Colonic mucosa (tissue), 4 donors: ENCODE data around the gene GAGE12F. TPM values are rescaled to one million over a fixed set of nuclear protein-coding genes. Genes with fewer than 3 reads are reported as not detected.

Source experiments
- DNase-seq: peaks from one replicate; pipeline ENCODE4 v3.0.0-alpha.2; 2020
- H3K27ac ChIP-seq: fragments of 200-600 bp; one replicate; pipeline ENCODE4 v1.8.0; 2021
- H3K27me3 ChIP-seq: fragments of 200-600 bp; one replicate; pipeline ENCODE4 v1.8.0; 2021
- H3K36me3 ChIP-seq: fragments of 200-600 bp; one replicate; pipeline ENCODE4 v1.8.0; 2021
- H3K4me1 ChIP-seq: fragments of 200-600 bp; one replicate; pipeline ENCODE4 v1.8.0; 2021; ENCODE audit warnings: mild to moderate bottlenecking
- H3K4me3 ChIP-seq: fragments of 200-600 bp; one replicate; pipeline ENCODE4 v1.8.0; 2021
- H3K9ac ChIP-seq, 2 donors: one replicate each; pipeline ENCODE4 v1.7.0; 2013; ENCODE audit warnings: control low read depth in 2 of 2, low read depth in 2 of 2, low read length in 2 of 2
- H3K9me3 ChIP-seq: fragments of 200-600 bp; one replicate; pipeline ENCODE4 v1.8.0; 2021
- CTCF ChIP-seq: fragments of 200-600 bp; IDR thresholded peaks from one replicate; pipeline ENCODE4 v1.8.0; 2022; ENCODE audit warnings: antibody characterized with exemption, mild to moderate bottlenecking
- intact Hi-C: fragments of 100-400 bp; cut with DNase I; formaldehyde crosslinking; loops from one replicate; pipeline ENCODE4 v1.14.1; 2022
- total RNA-seq, 2 donors: library from RNA; stranded (reverse); fragmentation: NEBNext Ultra II Directional in 1 of 2; extraction: Animal tissue kit (Norgen Biotek cat#: 25700) in 1 of 2; gene quantifications; one replicate each; pipeline ENCODE4 v1.2.1, GENCODE V29; 2021
- donor health status: healthy.
- donor health status: DM: no; HTN: no; CAD: no.
- donor health status: DM: no; HTN: no; CAD: no.

GAGE12F gene
- total RNA-seq, 2 donors from 2014 or later: 0.99 TPM; not detected in 1

- H3K9me3 ChIP-seq: no peaks in the 10 kb centered on the region
- no peak for TF ChIP-seq CTCF
- no peaks in the 10 kb centered on the region for H3K36me3 ChIP-seq
- DNase-seq: no peak
- no peaks in the 10 kb centered on the region for H3K4me1 ChIP-seq
- no peak overlapping the region for H3K27ac ChIP-seq
- intact Hi-C loops: no loop called here
- no peak overlapping the region for H3K9ac ChIP-seq
- no peaks in the 10 kb centered on the region for H3K27me3 ChIP-seq
- H3K4me3 ChIP-seq: no peak overlapping the region
Observed at GRCh38 chrX:49610718-49611310, 50.2 kb downstream of the GAGE12F start.

Other genes with a start within 250 kb of the GAGE12F start
- gene GAGE12J, start 238.8 kb upstream of the GAGE12F start, total RNA-seq: not detected
- not detected for gene GAGE13, start 229.3 kb upstream of the GAGE12F start, total RNA-seq
- gene GAGE12C, start 28.7 kb upstream of the GAGE12F start, total RNA-seq: not detected
- not detected for gene GAGE12D, start 19.1 kb upstream of the GAGE12F start, total RNA-seq
- not detected for gene GAGE12E, start 9.6 kb upstream of the GAGE12F start, total RNA-seq
- gene GAGE12G, start 9.6 kb downstream of the GAGE12F start, total RNA-seq: under 1 TPM in 1 of 2 donors, not detected in 1; 0.99 TPM
- gene GAGE12H, start 19.1 kb downstream of the GAGE12F start, total RNA-seq: not detected
- gene GAGE2A, start 28.7 kb downstream of the GAGE12F start, total RNA-seq: under 1 TPM in 1 of 2 donors, not detected in 1; 0.86 TPM
- not detected for gene GAGE1, start 38.2 kb downstream of the GAGE12F start, total RNA-seq
- gene PAGE1, start 135.1 kb downstream of the GAGE12F start, total RNA-seq: not detected